ENCODE results near the gene HCFC1R1.

DNA sequence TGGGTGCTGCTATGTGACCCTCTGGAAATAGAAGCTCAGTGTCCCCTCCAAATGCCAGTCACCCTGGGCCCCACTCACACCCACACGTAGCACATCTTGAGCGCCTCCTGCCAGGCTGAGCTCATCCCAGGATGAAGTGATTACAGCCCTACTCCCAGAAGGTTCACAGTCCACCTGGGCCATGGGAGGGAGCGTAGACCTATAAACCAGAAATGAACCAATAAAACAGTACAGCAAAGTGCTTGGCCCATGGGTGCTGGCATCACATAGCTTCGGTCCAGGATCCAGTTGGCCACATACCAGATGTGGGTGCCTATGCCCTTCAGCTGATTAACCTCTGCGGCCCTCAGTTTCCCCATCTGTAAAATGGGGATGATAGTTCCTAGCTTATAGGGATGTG, 15.2 kb upstream of the HCFC1R1 start:
- TF ChIP-seq POLR2AphosphoS5 (IDR thresholded peaks at IDR 0.05; ENCODE audit: low read depth, low read length): no peak
- TF ChIP-seq, protein P1, sequence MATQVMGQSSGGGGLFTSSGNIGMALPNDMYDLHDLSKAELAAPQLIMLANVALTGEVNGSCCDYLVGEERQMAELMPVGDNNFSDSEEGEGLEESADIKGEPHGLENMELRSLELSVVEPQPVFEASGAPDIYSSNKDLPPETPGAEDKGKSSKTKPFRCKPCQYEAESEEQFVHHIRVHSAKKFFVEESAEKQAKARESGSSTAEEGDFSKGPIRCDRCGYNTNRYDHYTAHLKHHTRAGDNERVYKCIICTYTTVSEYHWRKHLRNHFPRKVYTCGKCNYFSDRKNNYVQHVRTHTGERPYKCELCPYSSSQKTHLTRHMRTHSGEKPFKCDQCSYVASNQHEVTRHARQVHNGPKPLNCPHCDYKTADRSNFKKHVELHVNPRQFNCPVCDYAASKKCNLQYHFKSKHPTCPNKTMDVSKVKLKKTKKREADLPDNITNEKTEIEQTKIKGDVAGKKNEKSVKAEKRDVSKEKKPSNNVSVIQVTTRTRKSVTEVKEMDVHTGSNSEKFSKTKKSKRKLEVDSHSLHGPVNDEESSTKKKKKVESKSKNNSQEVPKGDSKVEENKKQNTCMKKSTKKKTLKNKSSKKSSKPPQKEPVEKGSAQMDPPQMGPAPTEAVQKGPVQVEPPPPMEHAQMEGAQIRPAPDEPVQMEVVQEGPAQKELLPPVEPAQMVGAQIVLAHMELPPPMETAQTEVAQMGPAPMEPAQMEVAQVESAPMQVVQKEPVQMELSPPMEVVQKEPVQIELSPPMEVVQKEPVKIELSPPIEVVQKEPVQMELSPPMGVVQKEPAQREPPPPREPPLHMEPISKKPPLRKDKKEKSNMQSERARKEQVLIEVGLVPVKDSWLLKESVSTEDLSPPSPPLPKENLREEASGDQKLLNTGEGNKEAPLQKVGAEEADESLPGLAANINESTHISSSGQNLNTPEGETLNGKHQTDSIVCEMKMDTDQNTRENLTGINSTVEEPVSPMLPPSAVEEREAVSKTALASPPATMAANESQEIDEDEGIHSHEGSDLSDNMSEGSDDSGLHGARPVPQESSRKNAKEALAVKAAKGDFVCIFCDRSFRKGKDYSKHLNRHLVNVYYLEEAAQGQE (IDR thresholded peaks at IDR 0.05; ENCODE audit: insufficient read depth in 1 of 2, low read depth in 2 of 2, low read length in 2 of 2): no peak
